KOPT-K1 (cell line): ENCODE results near the gene COA7.

Experiments
- H3K27ac ChIP-seq: fragments of 200-600 bp; sonication (generic); 2 replicates; pipeline ENCODE4 v1.5.1; 2016; ENCODE audit warnings: antibody characterized with exemption, mild to moderate bottlenecking, low read depth, low read length; ENCODE audit not compliant: poor library complexity, severe bottlenecking
- H3K36me3 ChIP-seq: fragments of 200-600 bp; sonication (generic); 2 replicates; pipeline ENCODE4 v1.5.1; 2017; ENCODE audit warnings: antibody characterized with exemption, mild to moderate bottlenecking, low read length, moderate library complexity; ENCODE audit not compliant: insufficient read depth
- H3K9me3 ChIP-seq: fragments of 200-600 bp; sonication (generic); 2 replicates; pipeline ENCODE4 v1.5.1; 2017; ENCODE audit warnings: antibody characterized with exemption, low read length, mild to moderate bottlenecking; ENCODE audit not compliant: insufficient read depth, poor library complexity, severe bottlenecking

The COA7 gene

GRCh38 chr1:52684545-52684944, 13.6 kb downstream of the COA7 start:
- H3K36me3 ChIP-seq: peaks cover 42% of the 10 kb centered on the region
- no peaks in the 10 kb centered on the region for H3K9me3 ChIP-seq
- H3K27ac ChIP-seq: no peak overlapping the region

GRCh38 chr1:52683367-52683940, 14.7 kb downstream of the COA7 start:
- Histone ChIP-seq H3K27ac (no peak overlapping the region), H3K9me3 (no peaks in the 10 kb centered on the region), H3K36me3 (peaks cover 35% of the 10 kb centered on the region)

GRCh38 chr1:52681136-52681535, 17.0 kb downstream of the COA7 start:
- no peaks in the 10 kb centered on the region for H3K9me3 ChIP-seq
- peaks cover 14% of the 10 kb centered on the region; the same call in 1 of the 2 replicates for H3K36me3 ChIP-seq
- no peak overlapping the region for H3K27ac ChIP-seq

GRCh38 chr1:52680353-52680752, 17.8 kb downstream of the COA7 start:
- Histone ChIP-seq H3K9me3 (no peaks in the 10 kb centered on the region), H3K27ac (no peak overlapping the region), H3K36me3 (peaks cover 10% of the 10 kb centered on the region; the same call in 1 of the 2 replicates)

- no peaks in the 10 kb centered on the region for H3K9me3 ChIP-seq
- H3K27ac ChIP-seq: no peak overlapping the region
- peaks cover 2% of the 10 kb centered on the region; the same call in 1 of the 2 replicates for H3K36me3 ChIP-seq
Observed at GRCh38 chr1:52679498-52679897, 18.6 kb downstream of the COA7 start.

- Histone ChIP-seq H3K27ac (no peak overlapping the region), H3K9me3 (no peaks in the 10 kb centered on the region), H3K36me3 (no peaks in the 10 kb centered on the region)
Observed at GRCh38 chr1:52679048-52679447, 19.1 kb downstream of the COA7 start.

GRCh38 chr1:52677076-52677806, 20.9 kb downstream of the COA7 start:
- Histone ChIP-seq H3K36me3 (no peaks in the 10 kb centered on the region), H3K9me3 (no peaks in the 10 kb centered on the region), H3K27ac (no peak overlapping the region)

GRCh38 chr1:52676249-52676903, 21.8 kb downstream of the COA7 start:
- no peak overlapping the region for H3K27ac ChIP-seq
- H3K9me3 ChIP-seq: no peaks in the 10 kb centered on the region
- H3K36me3 ChIP-seq: no peaks in the 10 kb centered on the region

GRCh38 chr1:52674497-52675384, 23.4 kb downstream of the COA7 start:
- Histone ChIP-seq H3K27ac (peak overlapping the region; percentile 1), H3K36me3 (no peaks in the 10 kb centered on the region), H3K9me3 (no peaks in the 10 kb centered on the region)

GRCh38 chr1:52673513-52673912, 24.6 kb downstream of the COA7 start:
- Histone ChIP-seq H3K36me3 (no peaks in the 10 kb centered on the region), H3K9me3 (no peaks in the 10 kb centered on the region), H3K27ac (no peak overlapping the region)

- H3K27ac ChIP-seq: no peak overlapping the region
- H3K36me3 ChIP-seq: no peaks in the 10 kb centered on the region
- no peaks in the 10 kb centered on the region for H3K9me3 ChIP-seq
Observed at GRCh38 chr1:52672946-52673345, 25.2 kb downstream of the COA7 start.

GRCh38 chr1:52670604-52671003, 27.5 kb downstream of the COA7 start:
- no peaks in the 10 kb centered on the region for H3K36me3 ChIP-seq
- H3K9me3 ChIP-seq: no peaks in the 10 kb centered on the region
- no peak overlapping the region for H3K27ac ChIP-seq

GRCh38 chr1:52669696-52670095, 28.5 kb downstream of the COA7 start:
- H3K9me3 ChIP-seq: no peaks in the 10 kb centered on the region
- H3K27ac ChIP-seq: no peak overlapping the region
- no peaks in the 10 kb centered on the region for H3K36me3 ChIP-seq

GRCh38 chr1:52668711-52669110, 29.4 kb downstream of the COA7 start:
- no peak overlapping the region for H3K27ac ChIP-seq
- no peaks in the 10 kb centered on the region for H3K36me3 ChIP-seq
- no peaks in the 10 kb centered on the region for H3K9me3 ChIP-seq

GRCh38 chr1:52667984-52668383, 30.2 kb downstream of the COA7 start:
- no peak overlapping the region for H3K27ac ChIP-seq

More at GRCh38 chr1:52667984-52668383, 30.2 kb downstream of the COA7 start:
- Histone ChIP-seq H3K9me3 (no peaks in the 10 kb centered on the region), H3K36me3 (no peaks in the 10 kb centered on the region)
